ENCODE measurements around the gene SH2D2A. TPM values are rescaled to one million over a fixed set of nuclear protein-coding genes. Genes with fewer than 3 reads are reported as not detected.

SH2D2A gene
- total RNA-seq, 4 donors from 2014 or later, result 0.94 TPM; not detected in 3

DNA sequence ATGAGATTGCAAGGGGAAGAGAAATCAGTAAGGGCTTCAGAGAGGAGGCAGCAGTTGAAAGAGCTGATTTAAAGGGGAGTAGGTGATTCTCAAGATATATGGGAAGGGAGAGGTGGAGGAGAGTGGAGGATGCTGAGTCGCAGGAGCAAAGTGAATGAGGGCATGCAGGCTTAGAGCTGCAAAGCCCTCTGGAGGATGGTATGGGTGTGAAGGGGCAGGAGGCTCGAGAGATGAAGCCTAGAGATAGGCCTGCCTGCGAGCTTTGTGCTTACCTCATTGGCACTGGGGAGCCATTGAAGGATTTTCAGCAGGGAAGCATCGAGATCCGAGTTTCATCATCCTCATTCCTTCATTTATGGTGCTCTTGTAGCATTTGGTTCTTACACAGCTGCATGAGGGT, 15.8 kb upstream of the SH2D2A start:
- Histone ChIP-seq H3K27me3 (peaks cover 33% of the 10 kb centered on the region), H3K4me1 (no peaks in the 10 kb centered on the region), H3K4me3 (no peak overlapping the region), H3K9me3 (no peaks in the 10 kb centered on the region), H3K27ac (no peak overlapping the region), H3K36me3 (no peaks in the 10 kb centered on the region)
- TF ChIP-seq, protein P1, sequence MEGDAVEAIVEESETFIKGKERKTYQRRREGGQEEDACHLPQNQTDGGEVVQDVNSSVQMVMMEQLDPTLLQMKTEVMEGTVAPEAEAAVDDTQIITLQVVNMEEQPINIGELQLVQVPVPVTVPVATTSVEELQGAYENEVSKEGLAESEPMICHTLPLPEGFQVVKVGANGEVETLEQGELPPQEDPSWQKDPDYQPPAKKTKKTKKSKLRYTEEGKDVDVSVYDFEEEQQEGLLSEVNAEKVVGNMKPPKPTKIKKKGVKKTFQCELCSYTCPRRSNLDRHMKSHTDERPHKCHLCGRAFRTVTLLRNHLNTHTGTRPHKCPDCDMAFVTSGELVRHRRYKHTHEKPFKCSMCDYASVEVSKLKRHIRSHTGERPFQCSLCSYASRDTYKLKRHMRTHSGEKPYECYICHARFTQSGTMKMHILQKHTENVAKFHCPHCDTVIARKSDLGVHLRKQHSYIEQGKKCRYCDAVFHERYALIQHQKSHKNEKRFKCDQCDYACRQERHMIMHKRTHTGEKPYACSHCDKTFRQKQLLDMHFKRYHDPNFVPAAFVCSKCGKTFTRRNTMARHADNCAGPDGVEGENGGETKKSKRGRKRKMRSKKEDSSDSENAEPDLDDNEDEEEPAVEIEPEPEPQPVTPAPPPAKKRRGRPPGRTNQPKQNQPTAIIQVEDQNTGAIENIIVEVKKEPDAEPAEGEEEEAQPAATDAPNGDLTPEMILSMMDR (IDR thresholded peaks at IDR 0.05), result no peak
- no peak for TF ChIP-seq POLR2A (IDR thresholded peaks at IDR 0.05)
- no peak for ATAC-seq
- 65 to 86% methylated on average over 1 to 5 of the region's 5 CpGs for WGBS, 2 donors (ENCODE audit: low coverage in 1 of 2)

DNA sequence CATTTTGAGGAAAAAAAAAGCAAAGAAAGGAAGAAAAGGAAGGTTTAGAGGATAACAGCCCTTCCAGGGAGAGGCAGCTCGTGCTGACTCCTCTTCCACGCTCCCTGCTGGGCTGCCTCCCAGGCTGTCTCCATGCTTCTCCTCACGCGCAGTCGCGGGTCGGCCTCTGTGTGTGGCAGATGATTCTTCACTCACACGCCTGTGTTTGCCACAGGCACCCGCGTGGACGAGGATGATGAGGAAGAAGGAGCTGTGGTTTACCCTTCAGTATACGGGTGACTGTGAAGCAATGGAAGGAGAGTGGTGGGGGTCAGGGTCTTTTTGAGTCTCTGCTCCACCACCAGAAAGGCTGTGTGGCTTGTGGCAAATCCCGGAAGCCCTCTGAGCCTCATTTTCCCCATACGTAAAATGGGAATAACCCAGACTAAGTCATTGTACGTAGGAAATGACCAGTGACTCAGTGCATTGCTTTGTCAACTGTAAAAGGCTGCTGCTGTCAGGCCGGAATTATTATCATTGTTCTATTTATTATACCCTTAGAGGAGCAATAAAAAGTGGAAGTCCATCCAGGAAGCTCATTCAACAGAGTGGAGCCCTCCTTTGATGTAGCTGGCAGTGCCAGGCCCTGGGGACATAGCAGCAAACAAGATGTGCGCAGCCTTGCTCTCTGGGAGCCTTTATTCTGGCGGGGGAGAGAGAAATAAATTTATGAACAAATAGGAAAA, 11.9 kb upstream of the SH2D2A start:
- TF ChIP-seq POLR2A (IDR thresholded peaks at IDR 0.05), result no peak
- TF ChIP-seq, protein P1 (IDR thresholded peaks at IDR 0.05), result no peak
- no peak for TF ChIP-seq POLR2AphosphoS5 (IDR thresholded peaks at IDR 0.05)
- TF ChIP-seq EP300 (IDR thresholded peaks at IDR 0.05), result no peak
- H3K27ac ChIP-seq, result no peak overlapping the region
- no peaks in the 10 kb centered on the region for H3K4me1 ChIP-seq
- H3K4me3 ChIP-seq, result no peak overlapping the region
- ATAC-seq, result no peak
- WGBS, 2 donors (ENCODE audit: low coverage in 1 of 2), result 51 to 74% methylated on average over 7 to 17 of the region's 18 CpGs
- H3K9me3 ChIP-seq, result no peaks in the 10 kb centered on the region
- no peaks in the 10 kb centered on the region for H3K36me3 ChIP-seq
- peaks cover 20% of the 10 kb centered on the region for H3K27me3 ChIP-seq

DNA sequence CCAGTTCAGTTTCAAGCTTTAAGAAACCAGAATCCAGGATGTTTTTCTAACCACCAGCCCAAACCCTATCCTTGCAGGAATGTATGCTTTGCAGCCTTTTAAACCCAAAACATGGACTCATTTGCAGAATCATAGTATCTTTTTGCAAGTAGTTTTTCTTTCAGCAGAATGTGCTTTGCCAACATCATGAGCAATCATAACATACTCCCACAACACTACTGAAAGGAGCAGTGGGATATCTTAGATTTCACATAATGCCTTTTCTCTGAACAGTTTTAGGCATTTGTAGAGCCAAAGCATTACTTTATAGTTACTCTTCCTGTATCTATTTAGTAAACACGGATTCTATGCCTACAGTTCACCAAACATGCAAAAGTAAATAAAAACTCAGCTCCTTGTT, 10.0 kb upstream of the SH2D2A start:
- WGBS, 2 donors (ENCODE audit: low coverage in 1 of 2), result 58 to 60% methylated on average over 1 of the region's 1 CpG
- no peaks in the 10 kb centered on the region for H3K9me3 ChIP-seq
- peaks cover 22% of the 10 kb centered on the region for H3K27me3 ChIP-seq
- no peak overlapping the region for H3K27ac ChIP-seq
- H3K36me3 ChIP-seq, result no peaks in the 10 kb centered on the region
- H3K4me3 ChIP-seq, result no peak overlapping the region
- no peak for ATAC-seq
- H3K4me1 ChIP-seq, result no peaks in the 10 kb centered on the region
- TF ChIP-seq, protein P1 (IDR thresholded peaks at IDR 0.05), result no peak
- no peak for TF ChIP-seq POLR2AphosphoS5 (IDR thresholded peaks at IDR 0.05)
- no peak for TF ChIP-seq EP300 (IDR thresholded peaks at IDR 0.05)
- TF ChIP-seq POLR2A (IDR thresholded peaks at IDR 0.05), result no peak

DNA sequence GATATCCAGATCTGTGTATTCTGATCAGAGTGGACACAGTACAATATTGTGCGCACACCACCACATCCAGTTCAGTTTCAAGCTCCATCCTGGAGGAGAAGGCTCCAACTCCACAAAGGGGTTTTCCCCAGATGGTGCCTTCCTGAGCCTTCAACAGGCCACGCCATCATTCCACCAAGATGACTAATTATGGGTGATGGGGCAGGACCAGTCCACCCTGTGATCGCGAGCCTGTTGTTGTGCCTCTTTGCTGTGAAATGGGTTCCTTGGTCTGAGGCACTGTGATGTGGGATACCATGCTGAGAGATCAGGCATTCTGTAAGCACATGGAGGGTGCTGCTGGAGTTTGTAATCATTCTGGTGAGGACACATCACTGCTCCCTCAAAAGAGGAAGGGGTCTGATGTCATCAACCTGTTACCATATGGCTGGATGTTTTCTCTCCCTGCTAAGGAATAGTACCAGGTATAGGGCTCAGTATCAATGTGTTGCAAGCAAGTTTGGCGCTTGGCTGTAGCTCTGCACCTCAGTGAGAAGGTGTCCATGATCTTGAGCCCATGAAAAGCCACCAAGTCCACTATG, 6.7 kb upstream of the SH2D2A start:
- H3K27me3 ChIP-seq, result peaks cover 12% of the 10 kb centered on the region
- no peak for ATAC-seq
- no peak for TF ChIP-seq POLR2AphosphoS5 (IDR thresholded peaks at IDR 0.05)
- TF ChIP-seq POLR2A (IDR thresholded peaks at IDR 0.05), result no peak
- TF ChIP-seq EP300 (IDR thresholded peaks at IDR 0.05), result no peak
- TF ChIP-seq, protein P1 (IDR thresholded peaks at IDR 0.05), result no peak
- no peaks in the 10 kb centered on the region for H3K36me3 ChIP-seq
- WGBS, 2 donors (ENCODE audit: low coverage in 1 of 2), result 82% methylated on average over 3 of the region's 5 CpGs; no CpG with 5 or more reads in 1 of the 2 donors
- no peak overlapping the region for H3K27ac ChIP-seq
- H3K4me1 ChIP-seq, result no peaks in the 10 kb centered on the region
- no peaks in the 10 kb centered on the region for H3K9me3 ChIP-seq
- H3K4me3 ChIP-seq, result no peak overlapping the region

DNA sequence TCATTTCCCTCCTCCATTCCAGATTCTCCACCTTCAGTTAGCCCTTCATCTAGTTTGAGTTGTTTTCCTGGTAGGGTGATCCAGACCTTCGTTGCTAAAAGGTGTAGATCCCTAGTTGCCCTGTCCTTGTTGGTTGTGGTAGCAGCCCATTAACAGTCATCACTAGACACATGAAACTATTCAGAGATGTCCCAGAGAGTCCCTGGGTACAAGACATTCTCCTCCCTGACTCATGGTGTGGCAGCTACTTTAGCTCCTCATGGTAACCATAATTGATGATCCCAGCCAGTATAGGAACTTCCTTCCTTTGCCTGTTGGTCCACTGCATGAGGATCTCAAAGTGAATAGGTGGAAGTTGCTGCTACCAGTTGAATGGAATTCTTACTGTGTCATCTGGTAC, 6.0 kb upstream of the SH2D2A start:
- H3K27me3 ChIP-seq, result peaks cover 12% of the 10 kb centered on the region
- H3K36me3 ChIP-seq, result no peaks in the 10 kb centered on the region
- ATAC-seq, result no peak
- H3K4me3 ChIP-seq, result no peak overlapping the region
- no peak overlapping the region for H3K27ac ChIP-seq
- H3K4me1 ChIP-seq, result no peaks in the 10 kb centered on the region
- WGBS, 2 donors (ENCODE audit: low coverage in 1 of 2), result 64 to 80% methylated on average over 1 of the region's 1 CpG
- no peaks in the 10 kb centered on the region for H3K9me3 ChIP-seq
- no peak for TF ChIP-seq POLR2AphosphoS5 (IDR thresholded peaks at IDR 0.05)
- TF ChIP-seq, protein P1 (IDR thresholded peaks at IDR 0.05), result no peak
- TF ChIP-seq EP300 (IDR thresholded peaks at IDR 0.05), result no peak
- TF ChIP-seq POLR2A (IDR thresholded peaks at IDR 0.05), result no peak
